ENCODE data around the gene PDZD7.

PDZD7 gene

DNA sequence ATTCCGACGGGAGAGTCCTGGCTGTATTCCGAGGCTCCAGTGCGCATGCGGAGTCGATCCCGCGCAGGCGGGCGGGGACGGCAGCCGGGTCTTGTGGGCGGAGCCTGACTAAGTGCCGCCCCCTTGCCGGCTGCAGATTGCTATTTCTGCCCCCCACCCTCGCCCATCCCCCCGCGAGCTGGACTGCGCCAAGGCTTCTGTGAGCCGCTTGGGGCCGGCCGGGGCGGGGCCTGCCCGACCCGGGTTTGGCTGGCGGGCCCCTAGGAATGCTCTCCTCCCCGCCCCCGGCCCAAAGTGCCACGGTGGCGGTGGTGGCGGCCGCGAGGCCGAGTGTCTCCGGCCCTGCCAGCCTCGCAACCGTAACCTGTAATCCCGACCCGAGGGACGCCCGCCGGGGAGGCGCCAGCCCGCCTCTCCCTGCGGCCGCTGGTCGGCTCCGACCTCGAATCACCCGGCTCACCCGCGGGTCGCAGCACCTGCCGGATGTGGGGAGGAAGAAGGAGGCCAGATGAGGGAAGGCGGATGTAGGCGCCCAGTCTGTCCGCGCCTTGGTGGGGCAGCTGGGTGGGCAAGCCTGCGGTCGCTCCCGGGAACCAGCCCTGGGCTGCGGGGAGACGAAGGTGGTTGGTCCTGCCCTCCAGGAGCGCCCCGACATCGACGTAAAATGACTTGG, 30.2 kb upstream of the PDZD7 start:
- DNase-seq = peak; percentile 95

DNA sequence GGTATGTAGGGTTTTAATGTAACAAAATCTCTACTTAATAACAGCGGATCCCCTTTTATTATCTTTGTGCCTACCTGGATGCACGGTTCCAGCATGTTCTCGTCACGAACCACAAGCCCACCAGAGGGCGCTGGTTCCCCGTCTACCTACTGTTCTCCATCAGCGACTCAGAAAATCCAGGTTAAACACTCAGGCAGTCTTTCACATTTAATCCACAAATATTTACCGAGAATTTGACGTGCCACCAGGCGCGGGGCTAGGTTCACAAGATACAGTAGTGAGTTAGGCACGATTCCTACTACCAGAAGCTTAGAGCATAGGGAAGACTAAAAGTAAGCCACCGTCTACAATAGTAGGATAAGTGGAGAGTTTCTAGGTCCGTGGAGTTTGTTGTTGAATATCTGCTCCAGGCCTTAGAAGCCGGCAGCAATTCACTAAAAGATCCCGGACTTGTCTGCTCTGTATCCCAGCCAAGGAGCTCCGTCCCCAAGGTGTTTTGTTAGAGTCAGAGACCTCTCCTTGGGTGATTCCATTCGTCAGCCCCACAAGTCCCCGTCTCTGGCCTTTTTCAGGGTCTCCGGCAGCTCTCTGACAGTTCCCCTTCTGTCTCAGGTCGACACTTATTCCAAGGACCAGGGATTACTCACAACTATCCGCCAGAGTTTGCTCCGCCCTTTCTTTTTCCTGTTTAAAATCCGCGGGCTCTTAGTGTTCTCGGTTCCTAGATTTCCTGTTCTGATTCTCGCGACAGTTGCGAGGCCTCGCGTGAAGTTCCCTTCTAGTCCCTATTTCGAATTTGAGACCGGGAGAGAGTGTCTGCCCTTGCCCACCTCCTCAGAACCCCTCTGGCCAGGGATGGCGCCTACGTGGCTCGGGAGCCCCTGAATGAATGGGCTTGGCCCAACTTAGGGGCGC, 29.4 kb upstream of the PDZD7 start:
- peak; percentile 97 for DNase-seq

DNA sequence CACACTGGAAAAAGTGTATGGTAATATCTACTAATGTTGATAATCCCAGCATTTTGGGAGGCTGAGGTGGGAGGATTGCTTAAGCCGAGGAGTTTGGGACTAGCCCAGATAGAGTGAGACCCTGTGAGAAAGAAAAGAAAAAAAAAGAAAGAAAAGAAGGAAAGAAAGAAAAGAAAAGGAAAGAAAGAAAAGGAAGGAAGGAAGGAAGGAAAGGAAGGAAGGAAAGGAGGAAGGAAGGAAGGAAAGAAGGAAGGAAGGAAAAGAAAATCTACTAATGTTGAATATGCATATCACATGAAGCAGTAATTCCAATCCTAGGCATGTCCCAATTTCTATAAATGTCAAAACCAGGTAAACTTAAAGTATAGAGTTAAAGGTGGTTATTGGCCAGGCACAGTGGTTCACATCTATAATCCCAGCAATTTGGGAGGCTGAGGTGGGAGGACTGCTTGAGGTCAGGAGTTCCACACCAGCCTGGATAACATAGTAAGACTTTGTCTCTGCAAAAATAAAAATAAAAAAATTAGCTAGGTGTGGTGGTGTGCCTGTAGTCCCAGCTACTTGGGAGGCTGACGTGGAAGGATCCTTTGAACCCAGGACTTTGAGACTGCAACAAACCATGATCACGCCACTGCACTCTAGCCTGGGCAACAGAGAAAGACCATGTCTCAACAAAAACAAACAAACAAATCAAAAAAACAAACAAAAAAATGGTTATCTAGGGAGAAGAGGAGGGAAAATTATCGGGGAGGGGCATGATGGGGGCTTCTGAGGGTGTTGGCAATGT, 25.6 kb upstream of the PDZD7 start:
- DNase-seq = no peak

DNA sequence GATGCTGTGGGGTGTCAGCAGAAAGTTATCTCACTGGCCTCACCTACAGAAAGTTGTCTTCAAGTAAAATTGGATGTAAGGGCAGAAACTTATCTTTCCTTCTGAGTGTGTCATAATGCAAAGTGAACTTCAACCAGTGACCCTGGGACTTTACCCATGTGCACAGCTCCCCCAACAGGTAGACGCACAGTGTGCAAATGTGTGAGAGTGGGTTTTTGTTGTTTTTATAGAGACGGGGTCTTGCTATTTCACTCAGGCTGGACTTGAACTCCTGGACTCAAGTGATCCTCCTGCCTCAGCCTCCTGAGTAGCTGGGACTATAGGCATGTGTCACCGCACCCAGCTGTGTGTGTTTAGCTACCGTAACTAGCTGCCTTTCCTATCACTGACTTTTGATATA, 24.5 kb upstream of the PDZD7 start:
- no peak for DNase-seq

DNA sequence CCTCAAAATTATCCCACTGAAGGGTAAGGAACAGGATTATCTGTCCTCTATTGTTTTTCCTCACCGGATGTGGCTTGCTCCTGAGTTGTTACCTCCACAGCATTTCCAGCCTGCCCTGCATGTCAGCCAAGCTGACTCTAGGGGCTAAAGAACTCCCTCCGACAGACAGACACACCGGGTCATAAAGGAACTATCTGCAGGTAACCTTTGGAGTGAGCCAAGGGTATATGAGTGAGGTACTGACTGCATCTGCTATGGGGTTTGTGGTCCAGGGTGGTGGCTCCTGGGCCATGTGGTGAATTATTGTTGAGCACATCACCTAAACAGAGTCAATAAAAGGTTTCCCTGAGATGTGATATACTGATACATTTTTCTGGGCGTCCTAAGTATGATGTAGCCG, 23.9 kb upstream of the PDZD7 start:
- DNase-seq = no peak

DNA sequence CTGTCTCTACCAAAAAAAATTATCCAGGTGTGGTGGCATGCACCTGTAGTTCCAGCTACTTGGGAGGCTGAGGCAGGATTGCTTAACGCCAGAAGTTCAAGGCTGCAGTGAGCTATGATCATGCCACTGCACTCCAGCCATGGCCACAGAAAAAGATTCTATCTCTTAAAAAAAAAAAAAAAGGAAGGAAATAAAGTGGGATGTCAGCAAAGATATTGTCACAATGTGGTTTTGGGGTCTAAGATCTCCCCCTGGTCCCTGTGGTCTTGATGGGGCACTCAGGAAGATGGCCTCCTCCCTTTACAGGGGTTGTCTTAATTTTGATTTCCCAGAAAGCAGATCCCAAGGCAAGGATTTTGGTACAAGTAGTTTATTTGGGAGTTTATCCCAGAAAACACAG, 23.4 kb upstream of the PDZD7 start:
- DNase-seq = no peak

DNA sequence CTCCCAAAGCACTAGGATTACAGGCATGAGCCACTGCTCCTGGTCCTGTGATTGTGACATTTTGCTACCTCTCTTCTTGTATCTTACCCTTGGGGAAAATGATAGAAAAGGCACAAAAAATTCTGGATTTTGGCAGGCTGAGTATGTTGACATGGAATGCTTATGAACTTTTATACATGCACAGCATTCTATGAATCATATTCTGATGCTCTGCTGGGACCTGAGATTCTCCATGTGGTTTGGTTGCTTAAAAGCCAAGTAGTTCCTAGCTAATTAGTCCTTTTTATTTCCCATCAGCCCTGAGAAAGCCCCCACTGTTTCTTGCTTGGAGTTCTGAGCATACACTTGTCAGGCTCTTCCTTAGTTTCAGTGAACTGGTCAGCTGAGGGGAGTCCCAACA, 22.6 kb upstream of the PDZD7 start:
- DNase-seq = peak; percentile 65

DNA sequence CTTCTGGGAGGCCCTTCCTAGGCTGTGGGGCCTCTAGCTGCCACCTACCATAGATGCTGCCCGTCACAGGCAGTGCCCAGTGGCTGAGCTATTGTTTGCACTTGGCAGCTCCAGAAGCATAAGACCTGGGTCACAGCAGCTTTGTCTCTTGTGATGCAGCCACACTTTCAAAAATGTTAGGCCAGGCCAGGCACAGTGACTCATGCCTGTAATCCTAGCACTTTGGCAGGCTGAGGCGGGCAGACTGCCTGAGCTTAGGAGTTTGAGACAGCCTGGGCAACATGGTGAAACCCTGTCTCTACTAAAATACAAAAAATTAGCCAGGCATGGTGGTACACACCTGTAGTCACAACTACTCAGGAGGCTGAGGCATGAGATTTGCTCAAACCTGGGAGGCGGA, 21.4 kb upstream of the PDZD7 start:
- DNase-seq = peak; percentile 60

DNA sequence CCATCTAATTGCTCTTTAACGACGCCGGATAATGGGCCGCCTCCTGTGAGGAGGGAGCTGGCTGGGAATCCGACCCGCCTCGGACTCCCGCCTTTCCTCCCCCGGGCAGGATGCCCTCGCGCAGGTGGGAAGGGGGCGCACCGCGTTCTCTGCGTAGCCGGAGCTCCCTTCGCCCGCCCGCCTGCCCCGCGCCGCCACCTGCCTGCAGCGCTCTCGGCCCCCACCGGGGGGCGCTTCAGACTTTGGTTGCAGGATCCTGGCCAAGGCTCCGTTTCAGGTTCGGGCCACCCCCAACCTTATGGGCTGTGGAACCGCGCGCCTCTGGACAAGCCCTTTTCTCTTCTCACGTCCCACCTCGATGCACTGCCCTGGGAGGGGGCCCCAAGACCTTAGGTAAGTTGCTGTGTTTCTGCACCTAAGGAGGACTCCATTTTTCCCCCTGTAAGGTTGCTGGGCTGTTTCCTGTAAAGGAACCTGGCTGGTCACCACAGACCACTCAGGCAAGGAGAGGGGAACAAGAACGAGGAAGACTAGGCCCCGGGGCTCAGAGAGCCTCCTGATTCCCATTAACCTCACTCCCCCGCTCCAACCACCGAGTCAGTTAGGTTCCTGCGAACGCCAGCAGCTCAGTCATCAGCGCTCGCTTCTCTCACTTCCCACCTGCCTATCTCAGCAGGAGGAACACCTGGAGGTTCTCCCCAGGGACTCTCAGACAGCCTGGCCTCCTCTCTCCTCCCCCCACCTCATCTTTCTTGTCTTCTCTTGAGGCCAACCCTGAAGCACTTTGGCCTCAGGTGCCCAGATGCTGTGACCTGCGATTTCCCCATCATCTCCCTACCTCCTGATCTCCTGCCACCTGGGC, 19.5 kb upstream of the PDZD7 start:
- no peak for DNase-seq

DNA sequence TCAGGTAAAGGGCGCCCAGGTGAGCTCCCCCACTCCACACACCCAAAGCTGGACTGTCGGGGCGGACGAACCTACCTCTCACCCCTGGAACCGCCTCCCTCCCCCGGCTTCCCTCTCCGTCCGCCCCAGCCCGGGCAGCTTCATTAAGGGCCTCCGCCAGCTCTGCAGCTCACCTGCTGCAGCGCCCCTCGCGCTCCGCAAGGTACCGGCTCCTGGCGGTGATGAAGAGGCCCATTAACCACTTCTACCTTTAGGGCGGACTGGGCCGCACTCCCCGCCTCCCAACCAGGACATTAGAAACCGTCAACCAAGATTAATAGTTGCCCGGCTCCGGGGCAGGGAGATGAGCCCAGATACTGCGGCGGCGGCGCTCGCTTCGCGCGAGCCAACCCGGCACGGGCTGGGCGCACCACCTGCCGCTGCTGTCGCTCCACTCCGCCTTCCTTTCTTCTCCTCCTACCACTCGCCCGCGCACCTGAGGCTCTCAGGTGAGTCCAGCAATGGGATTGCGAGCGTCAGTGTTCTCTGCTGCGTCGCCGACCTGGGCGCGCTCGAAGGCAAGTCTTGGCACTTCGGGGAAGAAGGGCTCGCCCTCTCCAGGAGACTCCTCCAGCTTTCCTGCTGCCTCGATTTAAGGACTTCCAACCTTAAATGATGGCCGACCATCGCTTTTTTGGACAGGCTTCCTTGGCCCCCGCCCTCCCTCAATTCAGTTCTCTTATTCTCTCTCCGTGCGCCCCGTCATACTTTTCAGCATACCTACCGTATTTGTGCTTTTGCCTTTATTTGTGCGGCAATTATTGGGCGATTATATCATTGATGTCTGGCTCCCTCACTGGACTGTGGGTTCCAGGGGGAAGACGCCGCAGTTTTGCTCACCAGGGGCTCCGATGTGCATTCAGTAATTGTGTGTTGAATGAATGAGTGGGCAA, 17.3 kb upstream of the PDZD7 start:
- no peak for DNase-seq

DNA sequence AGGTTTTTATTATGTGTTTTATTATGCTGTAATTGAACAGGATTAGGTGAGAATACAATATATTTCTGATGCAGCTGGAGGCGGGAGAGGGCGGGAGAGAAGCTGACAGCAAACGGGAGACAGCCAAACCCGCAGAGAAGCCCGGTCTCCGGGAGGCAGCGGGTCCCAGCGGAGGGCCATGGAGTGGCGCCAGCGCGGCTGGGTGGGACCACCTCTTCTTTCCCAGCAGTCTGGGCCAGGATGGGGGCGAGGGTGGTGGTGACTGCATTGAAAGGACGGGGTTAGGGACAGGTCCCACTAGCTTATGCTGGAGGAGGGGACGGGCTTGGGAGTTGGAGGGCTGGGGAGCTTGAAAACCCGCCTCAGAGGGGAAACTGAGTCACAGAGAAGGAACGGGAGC, 16.3 kb upstream of the PDZD7 start:
- no peak for DNase-seq

DNA sequence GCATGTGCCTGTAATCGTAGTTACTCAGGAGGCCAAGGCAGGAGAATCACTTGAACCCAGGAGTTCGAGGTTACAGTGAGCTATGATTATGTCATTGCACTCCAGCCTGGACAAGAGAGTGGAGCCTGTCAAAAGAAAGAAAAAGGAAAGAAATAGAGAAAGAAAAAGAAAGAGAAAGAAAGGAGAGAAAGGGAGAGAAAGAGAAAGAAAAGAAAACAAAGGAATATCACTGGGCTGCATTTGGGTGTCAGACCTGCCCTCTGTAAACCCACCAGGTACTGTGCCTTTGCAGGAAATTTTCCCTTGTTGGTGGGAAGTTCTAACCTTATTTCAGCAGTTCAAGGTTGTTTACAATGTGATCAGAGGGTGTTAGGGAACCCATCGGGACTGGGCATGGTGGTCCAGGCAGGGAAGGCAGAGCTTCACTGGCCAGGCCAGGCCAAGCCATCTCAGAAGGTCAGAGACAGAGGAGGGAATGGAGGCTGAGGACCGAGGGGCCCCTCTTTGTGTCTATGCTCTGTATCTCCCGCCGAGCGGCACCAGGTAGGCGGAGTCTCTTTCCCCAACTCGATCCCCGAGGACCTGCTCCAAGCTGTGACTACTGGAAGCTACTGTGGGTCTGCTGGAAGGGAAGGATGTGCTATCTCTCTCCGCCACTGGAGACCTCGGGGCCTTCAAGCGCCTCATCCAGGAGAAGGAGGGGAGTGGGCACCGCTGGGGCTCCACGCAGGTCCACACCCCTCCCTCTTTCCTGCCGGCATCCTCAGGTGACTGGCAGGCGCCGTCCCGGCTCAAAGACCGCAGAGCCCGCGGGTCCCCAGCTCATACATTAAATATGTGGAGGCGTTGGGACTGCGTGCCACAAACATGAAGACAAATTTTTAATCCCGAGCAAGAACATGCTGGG, 15.7 kb upstream of the PDZD7 start:
- no peak for DNase-seq

DNA sequence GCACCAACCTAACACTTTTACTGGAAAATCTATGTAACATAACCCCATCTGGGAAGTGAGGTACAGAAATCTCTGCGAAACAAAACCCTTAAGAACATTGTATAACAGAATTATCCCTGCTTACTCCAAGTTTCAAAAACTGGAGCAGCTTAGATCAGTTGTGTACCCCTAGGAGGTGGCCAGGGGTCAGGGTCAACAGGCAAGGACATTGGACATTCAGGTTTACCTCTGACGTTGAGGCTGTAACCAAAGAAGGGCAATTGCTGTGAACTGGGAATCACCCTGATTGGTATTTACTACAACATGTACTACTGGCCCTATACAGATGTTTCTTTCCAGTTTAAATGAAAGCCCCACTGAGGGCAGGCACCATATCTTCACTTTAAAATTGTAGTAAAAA, 13.2 kb upstream of the PDZD7 start:
- no peak for DNase-seq

DNA sequence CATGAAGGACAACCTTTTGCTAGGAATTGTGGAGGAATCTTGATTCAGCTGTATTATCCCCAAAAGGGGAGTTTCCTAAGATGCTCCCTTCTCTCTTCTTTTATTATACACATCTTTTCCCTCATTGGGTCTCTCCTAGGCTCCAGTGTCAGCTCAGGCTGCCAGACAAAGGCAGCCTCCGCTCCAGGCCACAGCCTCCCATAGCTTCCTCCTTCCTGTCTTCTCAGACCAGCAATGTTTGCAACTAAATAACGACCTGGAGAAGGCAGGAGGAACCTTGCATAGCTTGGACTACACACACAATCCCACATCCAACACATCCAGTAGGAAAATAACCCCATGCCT, 12.4 kb upstream of the PDZD7 start:
- no peak for DNase-seq

DNA sequence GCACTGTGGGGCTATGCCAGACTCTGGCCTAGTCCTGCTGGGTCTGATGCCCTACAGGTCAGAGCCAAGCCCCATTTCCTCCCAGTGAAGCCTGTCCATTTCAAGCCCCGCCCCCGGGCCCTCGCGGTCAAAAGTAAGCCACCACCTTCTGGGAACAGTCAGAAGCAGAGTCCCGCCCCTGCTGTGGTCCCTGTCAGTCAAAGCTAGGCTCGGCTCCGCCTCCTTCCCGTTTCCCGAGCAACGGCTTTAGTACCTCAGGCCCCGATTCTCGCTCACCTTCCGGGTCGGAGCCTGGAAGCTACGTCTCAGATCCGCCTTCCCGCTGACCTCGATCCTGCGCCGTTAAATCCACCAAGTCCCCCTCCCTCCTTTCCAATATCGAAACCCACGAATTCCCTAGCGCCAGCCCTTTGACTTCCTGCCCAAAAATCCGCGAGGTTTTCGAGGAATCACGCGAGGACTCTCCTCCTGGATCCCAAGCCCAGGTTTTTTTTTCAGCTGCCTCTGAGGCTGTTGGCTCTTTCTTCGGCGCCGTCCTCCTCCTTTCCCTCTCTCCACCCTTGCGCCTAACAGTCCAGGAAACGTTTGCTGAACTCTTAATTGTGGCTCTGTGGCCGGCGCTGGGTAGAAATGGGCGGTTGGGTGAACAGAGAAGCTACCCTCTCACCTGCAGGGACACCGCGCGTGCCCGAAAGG, 11.9 kb upstream of the PDZD7 start:
- DNase-seq = peak; percentile 93

DNA sequence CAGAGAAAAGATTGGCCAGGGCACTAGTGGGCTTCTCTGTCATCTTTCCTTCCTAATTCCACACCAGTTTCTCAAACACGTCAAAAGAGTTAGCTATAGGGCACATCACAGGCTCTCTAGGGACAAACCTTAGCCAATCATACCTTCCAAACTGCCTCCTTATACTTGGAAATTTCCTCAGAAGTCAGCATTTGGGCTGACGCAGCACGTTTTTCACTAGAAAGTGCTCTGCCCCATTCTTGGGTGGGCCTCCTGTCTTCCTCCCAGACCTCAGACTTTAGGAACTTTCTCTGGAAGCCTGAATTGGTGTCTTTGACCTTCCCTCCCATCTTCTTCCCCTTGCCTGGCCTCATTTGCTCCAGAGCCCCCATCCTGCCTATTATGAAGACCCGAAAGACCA, 11.2 kb upstream of the PDZD7 start:
- no peak for DNase-seq

DNA sequence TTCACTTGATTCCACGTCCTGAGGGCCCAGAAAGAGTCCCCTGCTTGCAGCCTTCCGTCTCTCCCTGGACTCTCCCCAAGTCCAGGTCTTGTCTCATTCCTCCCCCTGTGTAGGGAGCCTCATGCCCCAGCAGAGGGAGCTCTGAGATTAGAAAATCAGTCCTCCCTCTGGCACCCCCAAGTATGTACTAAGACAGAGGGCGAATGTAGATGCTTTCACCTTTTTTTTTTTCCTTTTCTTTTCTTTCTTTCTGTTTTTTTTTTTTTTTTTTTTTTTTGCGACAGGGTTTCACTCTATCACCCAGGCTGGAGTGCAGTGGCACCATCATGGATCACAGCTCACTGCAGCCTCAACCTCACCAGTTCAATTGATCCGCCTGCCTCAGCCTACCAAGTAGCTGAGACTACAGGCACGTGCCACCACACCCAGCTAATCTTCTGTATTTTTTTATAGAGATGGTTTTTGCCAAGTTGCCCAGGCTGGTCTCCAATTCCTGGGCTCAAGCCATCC, 10.4 kb upstream of the PDZD7 start:
- DNase-seq = peak; percentile 86

DNA sequence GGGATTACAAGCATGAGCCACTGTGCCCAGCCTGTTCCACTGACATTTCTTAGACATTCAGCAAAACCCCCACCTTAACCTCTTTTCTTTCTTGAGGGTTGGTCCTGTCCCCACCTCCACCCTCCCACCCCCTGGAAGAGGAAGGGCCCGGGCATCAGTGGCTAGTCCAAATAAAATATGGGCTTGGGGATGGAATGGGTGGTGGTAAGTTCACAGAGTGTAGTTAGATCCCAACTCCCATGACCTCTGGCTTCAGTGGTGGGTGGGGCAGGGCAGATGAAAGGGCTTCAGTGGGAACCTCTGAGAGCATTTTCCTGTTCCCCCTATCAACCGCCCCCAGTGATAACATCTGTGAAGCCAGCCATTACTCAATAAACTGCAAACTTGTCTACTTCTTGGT, 9.9 kb upstream of the PDZD7 start:
- DNase-seq = no peak

DNA sequence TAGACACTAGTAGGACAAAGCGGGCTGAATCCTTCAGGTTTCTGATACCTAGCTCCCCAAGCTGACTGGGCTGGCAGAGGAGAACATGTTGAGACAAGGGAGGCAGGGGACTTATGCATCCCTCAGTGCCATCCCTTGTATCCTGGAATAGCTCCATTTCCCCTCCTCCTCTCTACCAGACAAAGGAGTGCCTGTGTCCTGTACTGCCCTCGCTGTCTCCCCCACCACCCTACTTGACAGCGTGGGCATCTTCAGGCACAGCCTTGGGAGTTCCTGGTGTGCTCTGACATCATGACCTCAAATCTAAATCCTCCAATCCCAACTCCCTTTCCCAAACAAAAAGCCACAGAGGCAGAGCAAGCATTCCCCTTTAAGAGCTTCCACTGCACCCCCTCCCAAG, 9.1 kb upstream of the PDZD7 start:
- DNase-seq = no peak

DNA sequence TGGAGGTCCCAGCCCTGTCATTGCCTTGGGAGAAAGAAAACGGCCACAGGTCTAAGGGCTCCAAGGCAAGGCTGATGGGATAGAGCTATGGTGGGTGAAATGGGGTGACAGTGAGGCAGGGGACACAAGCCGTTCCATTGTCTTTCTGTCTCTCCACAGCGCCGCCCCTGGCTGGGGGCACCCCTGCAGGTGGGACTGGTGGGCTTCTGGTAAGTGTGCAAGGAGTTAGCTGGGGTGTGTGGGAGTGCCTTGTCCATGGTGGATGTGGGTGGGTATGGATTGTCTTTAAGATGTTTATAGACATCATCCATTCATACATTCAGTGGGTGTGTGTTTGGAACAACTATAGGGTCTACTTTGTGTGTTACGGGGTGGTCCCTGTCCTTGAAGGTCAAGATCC, 7.6 kb upstream of the PDZD7 start:
- no peak for DNase-seq
